HG03095 (cell line): ENCODE measurements around the gene MIER2.

ENCODE experiments used
- ATAC-seq: cut with Tn5 transposase; IDR thresholded peaks from one replicate; pipeline ENCODE4 v1.9.1; 2021; ENCODE audit warnings: moderate library complexity; ENCODE audit not compliant: unreplicated experiment

The MIER2 gene

DNA sequence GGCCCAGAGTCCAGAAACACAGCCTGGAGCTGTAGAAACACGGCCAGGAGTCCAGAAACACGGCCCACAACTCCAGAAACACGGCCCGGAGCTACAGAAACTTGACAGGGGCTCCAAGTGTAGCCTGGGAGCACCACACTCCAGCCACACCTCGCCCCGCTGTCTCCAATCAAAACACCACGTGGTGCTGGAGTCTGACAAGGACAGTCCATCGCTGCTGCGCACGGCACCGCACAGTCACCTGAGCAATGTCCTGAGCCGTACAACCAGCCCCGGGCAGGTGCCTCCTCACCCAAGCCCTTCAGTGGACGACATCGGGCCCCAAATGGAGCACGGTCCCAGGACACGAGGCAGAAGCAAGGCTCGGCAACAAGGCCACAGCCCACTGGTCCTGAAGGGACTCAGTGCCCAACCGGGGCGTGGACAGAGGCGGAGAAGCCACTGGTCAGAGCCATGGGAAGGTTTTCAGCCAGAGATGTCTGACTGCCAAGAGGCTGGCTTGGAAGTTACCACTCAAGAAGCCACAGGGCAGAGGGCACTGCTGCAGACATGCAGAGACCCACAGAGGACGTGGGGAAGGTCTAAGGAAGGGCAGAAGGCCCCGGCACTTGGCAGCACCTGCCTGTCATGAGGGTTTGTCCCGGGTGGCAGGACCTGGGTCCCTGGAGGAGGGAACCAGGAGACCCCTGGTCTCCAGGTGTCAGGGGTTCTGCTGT is 33.7 kb downstream of the MIER2 start:
- ATAC-seq = no peak

DNA sequence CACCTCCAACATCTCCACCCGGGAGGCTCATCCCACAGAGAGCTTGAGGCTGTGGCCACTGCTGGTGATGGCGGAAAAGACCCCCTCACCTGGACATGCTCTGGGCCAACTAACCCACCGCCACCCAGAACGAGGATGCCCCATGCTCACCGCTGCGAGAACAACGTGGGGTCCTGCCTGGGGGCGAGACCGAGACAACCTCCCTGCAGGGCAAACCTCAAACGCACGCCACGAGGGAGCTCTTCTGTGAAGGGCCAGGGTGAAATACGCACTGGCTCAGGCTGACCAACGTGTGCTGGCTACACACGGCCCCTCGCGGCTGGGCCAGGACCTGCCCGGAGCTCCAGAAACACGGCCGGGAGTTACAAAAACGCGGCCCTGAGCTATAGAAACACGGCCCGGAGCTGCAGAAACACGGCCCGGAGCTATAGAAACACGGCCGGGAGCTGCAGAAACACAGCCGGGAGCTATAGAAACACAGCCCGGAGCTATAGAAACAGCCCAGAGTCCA is 34.4 kb downstream of the MIER2 start:
- ATAC-seq = no peak

DNA sequence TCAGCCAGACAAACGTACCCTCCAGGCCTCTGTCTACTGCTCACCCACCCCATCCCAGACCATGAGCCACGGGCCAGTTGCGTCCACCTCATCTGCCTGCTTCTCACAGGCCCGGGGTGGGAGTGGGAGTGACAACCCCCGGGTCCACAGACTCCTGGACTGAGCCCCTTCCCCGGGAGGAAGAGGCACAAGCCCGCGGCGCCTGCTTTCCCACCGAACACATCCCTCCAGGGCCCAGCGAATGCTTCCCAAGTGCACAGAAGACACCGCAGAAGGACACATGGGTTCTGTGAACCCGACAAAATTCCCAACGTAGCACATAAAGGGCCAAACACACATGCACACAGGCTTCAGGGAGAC is 35.4 kb downstream of the MIER2 start:
- ATAC-seq = no peak

DNA sequence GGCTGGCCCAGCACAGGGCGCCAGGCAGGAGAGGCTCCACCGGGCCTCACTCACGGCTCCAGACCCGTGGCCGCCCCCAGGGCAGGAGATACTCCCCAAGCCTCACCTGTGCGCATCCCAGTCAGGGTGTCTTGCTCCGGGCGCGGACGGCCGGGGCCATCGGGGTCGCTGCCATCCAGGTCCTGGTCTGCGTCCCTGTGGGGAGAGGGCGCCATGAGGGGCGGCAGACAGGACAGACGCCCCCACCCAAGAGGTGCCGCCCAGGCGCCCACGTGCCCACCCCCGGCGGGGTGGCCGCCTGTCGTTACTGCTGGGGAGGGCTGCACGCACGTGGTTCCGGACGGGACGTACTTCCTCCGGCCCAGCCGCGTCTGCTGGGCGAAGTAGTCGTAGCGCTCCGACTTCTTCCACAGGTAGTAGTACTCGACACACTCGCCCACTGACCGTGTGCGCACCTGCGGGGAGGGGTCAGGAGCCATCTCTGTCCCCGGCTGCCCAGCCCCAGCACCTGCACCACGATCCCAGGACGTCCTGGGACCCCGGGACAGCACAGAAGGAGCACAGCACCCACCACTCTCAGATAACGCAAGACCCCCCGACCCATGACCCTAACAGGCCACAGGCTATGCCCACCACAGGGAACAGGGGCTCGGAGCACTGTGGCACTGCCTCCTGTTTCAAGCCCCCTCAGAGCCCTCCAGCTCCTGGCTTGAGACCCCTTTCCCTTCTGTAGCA is 36.0 kb downstream of the MIER2 start:
- no peak for ATAC-seq

DNA sequence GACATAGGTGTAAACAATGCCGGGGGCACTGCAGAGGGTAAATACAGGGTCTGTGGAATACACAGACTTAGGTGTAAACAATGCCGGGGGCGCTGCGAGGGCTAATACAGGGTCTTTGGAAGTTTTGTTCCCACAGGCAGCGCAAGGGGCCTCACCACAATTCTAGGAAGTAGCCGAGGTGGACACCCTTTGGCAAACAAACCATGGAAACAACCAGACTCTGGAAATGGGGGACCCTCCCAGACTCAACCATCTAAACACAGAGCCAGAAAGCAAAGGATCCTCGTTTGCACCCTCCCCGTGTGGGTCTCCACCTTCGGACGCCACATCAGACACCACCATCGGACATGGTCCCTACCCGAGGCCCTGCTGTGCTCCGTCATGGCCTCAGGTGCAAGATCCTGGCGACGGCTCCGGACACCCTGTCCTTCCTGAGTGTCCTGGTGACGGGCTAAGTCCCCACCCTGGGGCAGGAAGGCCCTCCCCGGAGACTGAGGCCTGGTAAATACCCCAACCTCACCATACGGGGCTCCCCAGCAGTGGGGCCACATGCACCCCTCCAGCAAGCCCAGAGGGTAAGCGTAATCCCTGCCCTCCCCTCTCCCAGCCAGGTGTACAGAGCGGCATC is 36.7 kb downstream of the MIER2 start:
- no peak for ATAC-seq

DNA sequence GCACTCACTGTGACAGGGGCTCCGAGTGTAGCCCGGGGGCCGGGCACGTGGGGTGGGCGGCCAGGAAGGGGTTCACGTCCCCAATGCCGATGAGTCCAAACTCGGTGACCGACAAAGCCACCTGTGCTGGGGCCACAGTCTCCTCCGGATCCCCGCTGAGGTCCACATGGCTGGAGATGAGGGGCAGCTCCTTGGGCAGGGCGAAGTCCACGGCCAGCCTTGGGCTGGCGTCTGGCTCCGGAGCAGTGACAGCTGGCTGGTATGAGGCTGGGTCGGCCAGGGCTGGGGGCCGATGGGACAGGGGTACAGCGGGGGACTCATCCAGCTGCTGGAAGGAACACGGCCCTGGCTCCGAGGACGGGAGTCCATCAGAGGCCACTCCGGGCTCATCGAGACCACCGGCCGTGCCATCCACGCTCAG is 37.5 kb downstream of the MIER2 start:
- ATAC-seq = no peak

DNA sequence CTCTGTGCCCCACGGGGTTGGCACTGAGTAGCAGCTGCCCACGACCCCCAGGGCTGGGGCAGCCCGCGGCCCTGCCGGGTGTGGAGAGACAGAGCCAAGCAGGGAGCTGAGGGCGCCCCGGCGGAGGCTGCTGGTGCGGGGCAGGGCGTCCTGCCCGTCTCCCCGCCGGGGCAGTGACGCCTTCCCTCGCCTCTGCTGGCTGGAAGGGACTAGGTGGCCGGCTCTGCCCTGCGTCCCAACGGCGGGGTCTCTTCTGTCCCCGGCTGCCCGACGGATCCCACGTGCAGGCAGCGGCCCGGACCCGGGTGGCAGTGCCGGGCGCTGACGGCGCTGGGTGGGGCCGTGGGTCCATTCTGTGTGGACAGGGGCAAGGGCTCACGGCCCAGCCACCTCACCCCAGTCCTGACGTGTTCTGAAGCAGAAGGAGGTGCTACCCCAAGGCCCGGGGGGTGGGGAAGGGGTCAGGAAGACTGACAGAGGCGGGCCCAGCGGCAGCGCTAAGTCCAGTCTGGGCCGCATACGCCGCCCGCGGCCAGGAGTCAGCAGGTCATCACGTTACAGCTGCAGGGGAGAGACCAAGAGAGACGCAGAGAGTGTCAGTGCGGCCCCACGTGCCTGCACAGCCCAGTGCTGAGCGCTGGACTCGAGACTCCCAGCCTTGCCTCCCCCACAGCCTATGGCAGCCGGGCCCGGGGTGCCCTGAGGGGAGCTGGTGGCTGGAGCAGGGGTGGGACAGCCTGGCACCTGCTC is 38.3 kb downstream of the MIER2 start:
- ATAC-seq = no peak

DNA sequence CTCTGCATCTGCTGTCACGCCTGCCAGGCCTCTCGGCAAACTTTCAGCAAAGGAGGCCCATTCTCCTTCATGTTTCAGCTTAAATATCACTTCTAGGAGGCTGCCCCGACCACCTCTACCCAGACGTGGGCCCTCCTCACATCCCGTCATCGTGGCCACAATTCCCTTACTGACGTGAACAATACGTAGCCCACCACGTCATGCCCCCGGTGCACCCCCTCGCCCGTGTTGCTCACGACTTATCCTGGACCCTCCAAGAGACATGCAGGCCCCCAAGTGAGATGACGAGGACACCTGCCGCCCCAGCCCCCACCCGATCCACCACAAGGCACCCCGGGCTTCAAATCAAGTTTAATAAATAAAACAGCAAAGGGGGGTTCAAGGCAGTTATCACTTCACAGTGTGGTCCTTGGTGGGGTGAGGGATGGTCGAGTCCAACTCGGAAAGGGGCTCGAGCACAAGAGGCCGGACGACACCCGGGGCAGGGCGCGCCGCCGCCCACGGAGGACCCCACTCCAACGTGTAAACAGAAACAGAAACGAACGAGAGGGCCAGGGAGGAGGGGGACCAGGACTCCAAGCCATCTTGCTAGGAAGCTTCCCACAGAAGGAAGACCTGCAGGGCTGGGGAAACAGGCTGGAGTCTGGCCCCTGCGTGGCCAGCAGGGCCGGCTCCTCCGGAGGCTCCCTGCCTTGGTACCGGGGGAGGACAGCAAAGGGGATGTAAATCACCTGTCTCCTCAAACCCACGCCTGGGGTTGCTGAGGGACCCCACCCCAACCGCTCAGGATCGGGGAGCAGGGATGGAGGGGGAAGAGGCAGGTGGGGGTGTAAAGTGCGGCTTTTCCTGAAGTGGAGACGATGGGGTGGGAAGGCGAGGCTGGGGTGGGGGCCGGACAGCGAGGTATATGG is 39.1 kb downstream of the MIER2 start:
- no peak for ATAC-seq

DNA sequence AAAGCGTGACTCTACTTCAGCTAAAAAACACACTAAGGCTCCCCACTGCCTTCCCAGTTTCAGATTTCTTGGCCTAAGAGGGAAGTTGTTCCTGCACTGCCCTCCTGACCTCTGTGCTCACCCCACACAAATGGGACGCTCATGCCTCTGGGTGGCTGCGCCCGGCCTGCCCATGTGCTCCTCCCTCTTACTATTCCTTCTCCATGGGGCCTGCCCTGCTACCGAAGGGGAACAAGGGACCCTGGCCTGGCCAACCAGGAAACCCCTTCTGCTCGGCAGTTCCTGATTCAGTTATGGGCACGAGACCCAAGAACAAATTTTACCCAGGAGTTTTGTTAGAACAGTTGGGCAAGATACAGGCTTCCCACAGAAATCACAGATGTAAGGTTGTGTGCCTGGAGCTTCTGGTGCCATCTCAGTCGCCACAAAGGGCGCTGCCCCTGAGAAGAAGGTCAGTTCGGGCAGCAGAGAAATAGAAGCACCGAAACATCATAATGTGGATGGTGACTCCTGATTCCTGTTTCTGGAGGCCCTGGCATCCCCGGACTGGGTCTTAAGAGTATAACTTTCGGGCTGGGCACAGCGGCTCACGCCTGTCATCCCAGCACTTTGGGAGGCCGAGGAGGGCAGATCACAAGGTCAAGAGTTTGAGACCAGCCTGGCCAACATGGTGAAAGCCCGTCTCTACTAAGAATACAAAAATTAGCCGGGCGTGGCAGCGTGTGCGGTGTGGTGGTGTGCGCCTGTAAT is 47.9 kb downstream of the MIER2 start:
- ATAC-seq = no peak

DNA sequence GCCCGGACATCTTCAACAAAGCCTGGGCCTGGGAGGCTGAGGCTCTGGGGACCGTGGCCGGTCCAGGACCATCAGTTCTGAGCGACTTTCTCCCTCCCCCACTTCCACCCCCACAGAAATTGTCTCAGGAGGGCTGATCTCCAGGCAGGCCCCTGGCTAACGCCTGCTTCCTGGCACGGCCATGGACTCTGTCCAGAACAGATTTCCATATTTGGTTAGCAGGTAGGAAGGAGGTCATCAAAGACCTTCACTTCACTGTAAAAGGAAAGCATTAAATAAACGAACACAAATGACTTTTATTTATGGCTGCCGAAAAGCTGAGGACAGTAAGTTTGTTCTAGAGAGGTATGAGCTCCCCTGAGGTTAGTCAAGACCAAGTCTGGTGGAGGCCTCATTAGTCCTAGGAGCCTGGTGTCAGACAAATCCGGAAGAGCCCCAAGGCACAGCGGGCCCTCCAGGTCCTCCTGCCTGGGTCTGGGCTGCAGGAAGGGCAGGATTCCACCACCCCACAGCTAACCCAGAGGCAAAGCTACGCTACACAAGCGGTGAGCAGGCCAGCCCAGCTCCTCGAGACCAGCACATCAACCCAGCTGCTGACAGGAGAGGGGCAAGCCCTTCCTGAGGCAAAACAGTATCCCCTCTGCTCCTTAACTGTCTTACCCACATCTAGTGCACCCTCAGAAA is 48.8 kb downstream of the MIER2 start:
- ATAC-seq = no peak

DNA sequence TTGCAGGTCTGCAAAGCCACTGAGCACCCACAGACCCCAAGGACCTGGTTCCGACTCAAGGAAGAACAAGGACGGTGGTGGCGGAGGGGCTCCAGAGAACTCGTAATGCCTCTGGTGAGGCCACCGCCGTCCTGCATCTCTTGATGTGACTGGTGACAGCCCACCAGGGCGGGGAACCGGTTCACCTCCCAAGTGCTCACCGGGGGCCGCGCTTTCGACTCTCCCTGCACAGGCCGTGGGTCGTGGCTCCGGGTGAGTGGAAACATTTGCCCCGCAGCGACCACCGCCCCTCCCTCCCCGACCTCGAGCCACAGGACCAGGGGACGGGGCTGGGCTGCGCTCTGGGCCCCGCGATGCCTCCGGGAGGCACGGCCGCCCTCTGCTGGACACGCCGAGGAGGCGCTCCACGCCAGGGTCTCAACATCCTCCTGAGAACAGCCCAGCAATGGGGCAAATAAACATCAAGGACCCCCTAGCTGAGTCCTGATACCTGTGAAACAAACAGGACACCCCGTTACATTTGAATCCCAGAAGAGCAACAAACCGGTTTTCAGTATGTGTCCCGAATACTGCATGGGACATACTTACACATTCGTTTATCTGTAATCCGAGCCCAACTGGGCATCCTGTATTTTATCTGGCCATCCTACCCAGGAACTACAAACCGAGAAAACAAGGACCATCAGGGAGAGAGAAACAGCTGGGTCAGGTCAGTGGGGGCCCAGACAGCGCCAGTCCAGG is 49.5 kb downstream of the MIER2 start:
- ATAC-seq = no peak

DNA sequence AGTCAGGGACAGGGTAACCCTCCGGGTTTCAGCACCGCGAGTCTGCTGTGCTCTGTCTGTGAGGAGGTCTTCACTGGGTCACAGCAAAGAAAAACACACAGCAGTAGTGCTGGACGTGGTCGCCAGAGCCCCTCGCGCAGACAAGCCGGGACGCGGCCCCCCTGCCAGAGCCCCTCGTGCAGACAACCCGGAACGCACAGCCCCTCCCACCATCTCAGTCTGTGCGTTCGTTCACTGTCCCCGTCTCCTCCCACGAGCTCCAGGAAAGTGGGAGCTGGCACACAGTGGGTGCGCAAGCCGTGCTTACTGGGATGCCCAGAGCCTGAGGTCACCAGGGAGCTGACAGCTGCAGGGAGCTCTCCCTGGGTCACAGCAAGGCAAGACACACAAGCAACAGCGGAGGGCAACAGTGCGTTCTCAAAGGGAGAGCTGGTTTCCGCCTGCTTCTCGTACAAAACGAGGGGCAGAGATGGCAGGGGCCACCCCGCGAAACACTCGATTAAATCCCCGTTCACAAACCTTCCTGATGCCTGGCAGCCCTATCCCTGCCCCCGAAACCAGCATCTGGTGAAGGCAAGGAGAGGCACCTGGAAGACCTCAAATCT is 50.2 kb downstream of the MIER2 start:
- ATAC-seq = no peak

DNA sequence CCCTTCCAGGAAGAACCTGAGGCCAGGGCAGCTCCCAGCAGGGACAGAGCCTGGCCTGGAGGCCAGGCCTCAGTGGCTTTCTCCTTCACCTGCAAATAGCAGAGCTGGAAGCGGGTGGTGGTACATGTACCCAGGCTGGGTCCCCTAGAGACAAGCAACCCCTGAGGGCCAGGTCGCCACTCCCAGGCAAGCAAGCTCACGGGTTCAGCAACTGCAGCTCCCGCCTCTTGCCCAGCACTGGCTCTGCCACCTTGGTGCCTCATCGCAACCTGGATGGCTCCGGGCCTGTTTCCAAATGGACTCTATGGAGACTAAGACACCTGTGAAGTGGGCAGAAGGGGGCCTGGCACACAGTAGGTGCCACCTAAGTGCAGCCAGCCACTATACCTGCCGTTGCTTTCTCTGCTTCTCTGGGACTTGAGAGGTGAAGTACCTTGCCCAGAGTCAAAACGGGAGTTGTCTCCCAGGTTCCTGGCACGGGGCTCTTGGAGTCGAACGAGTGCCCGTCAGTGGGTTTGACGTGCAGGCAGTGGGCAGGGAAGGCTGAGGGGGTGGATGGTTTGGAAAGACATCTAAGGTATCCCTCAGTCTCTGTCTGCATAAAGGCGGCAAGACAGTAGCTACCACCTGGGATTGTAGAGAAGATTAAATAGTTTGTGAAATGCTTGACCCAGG is 51.0 kb downstream of the MIER2 start:
- ATAC-seq = no peak

DNA sequence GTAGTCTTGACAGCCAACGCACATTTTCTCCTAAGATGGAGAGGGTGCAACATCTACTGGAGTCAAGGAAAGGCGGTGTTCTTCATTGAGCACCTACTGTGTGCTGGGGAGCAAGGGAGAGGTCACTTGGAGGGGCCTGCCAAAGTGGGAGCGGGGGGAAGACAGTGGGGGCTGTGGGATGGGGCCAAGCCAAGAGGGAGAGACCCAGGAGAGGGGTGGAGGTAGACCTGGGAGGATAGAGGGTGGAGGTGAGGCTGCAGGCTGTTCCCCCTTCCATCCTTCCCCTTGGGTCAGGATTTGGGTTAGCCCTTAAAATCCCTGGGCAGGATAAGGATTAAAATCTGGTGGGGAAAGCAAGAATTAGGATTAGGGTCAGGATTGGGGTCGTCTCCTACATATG is 51.6 kb downstream of the MIER2 start:
- no peak for ATAC-seq

DNA sequence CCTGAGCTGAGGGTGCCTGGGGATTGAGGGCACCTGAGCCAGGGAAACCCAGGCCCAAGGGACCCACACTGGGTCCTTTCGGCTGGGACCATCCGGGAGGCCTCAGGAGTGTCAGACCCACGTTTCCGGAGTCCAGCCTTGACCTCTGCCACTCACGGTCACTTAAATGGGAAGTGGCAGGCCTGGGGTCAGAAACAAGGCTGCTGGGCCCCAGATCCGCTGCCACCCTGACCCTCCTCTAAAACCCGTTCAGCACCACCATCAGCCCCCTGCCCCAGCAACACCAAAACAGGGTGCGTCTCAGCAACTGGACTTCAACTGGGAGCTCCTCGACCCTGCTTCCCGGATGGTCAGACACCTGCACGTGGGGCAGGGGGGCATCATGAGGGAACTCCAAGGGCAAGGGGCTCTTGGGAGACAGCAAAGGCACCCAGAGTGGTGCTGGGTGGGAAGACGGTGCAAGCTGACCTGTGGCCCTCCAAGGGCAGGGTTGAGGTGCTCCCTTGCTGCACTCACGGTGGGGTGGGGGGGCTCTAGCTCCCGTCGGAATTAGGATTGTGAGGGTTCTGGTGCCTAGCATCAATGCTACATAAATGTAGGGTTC is 52.2 kb downstream of the MIER2 start:
- ATAC-seq = no peak

DNA sequence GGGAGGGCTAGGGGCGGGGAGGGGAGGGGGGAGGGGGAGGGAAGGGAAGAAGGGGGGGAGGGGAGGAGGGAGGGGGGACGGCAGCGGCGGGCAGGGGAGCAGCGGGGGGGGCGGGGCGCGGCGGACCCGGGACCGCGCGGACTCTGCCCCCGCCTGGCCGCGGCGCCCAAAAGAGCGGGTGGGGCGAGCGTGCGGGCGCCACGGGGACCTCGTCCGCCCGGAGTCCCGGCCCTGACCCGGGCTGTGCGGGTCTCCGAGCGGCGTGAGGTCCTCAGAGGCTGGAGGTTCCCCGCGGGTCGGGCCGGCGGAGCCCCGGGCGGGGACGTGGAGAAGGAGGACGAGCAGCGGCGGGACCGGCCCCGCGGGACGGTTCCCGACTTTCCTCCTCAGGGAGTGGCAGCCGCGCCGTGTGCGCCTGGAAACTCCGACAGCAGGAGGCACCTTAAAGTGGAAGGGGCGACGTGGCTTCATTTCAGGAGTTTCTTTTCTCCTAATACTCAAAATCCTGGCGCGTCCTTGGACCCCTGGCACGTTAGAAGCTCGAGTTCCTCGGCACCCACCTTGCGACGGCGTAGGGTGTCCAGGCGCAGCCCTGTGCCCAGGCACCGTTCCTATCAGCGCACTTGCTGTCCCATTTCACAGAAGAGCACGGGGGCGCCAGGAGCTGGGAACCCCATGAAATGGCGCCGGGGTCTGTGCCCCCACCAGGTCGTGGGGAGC is 52.9 kb downstream of the MIER2 start:
- no peak for ATAC-seq
